KMS-11 (cell line): Measurements from ENCODE around the gene FBXL19.

Experiments
- H2AFZ ChIP-seq: fragments of 200-600 bp; sonication (generic); 2 replicates; pipeline ENCODE4 v1.6.1; 2016; ENCODE audit warnings: antibody characterized with exemption, mixed run types, low read depth
- H3K27ac ChIP-seq: fragments of 200-600 bp; sonication (generic); 2 replicates; pipeline ENCODE4 v1.6.1; 2016; ENCODE audit warnings: mild to moderate bottlenecking, mixed run types
- H3K27me3 ChIP-seq: fragments of 200-600 bp; sonication (generic); 2 replicates; pipeline ENCODE4 v1.6.1; 2017; ENCODE audit warnings: mild to moderate bottlenecking, low read depth, mixed run types, moderate library complexity; ENCODE audit not compliant: insufficient read depth
- H3K36me3 ChIP-seq: fragments of 200-600 bp; sonication (generic); 2 replicates; pipeline ENCODE4 v1.6.1; 2017; ENCODE audit warnings: mild to moderate bottlenecking, mixed run types; ENCODE audit not compliant: insufficient read depth
- H3K4me1 ChIP-seq: fragments of 200-600 bp; sonication (generic); 2 replicates; pipeline ENCODE4 v1.6.1; 2016; ENCODE audit warnings: mild to moderate bottlenecking, low read depth, mixed run types; ENCODE audit not compliant: poor library complexity, severe bottlenecking
- H3K4me2 ChIP-seq: fragments of 200-600 bp; sonication (generic); 2 replicates; pipeline ENCODE4 v1.7.0; 2016; ENCODE audit warnings: mild to moderate bottlenecking, mixed run types
- H3K4me3 ChIP-seq: fragments of 200-600 bp; sonication (generic); IDR thresholded peaks from 2 replicates; pipeline ENCODE4 v1.6.1; 2017; ENCODE audit warnings: low read depth, low read length, mixed read lengths; ENCODE audit not compliant: insufficient read depth
- H3K79me2 ChIP-seq: fragments of 200-600 bp; sonication (generic); 2 replicates; pipeline ENCODE4 v1.6.1; 2016; ENCODE audit warnings: low read depth, mixed run types; ENCODE audit not compliant: insufficient read depth
- H3K9ac ChIP-seq: fragments of 200-600 bp; sonication (generic); 2 replicates; pipeline ENCODE4 v1.6.1; 2016; ENCODE audit warnings: mild to moderate bottlenecking, mixed run types
- H4K20me1 ChIP-seq: fragments of 200-600 bp; sonication (generic); 2 replicates; pipeline ENCODE4 v1.6.1; 2016; ENCODE audit warnings: mild to moderate bottlenecking, mixed run types; ENCODE audit not compliant: insufficient read depth
- CTCF ChIP-seq: fragments of 200-600 bp; sonication (generic); conservative IDR thresholded peaks from 2 replicates; pipeline ENCODE4 v1.6.1; 2017; ENCODE audit warnings: low read depth, mild to moderate bottlenecking, antibody characterized with exemption, low read length, moderate library complexity, mixed read lengths

The FBXL19 gene

GRCh38 chr16:30982548-30983288 is 59.3 kb downstream of the FBXL19 start:
- 0 out of 2 replicates have a peak, but pooled peaks cover 5% of the 10 kb centered on the region for H3K36me3 ChIP-seq
- no peak overlapping the region for H3K4me3 ChIP-seq
- no peak overlapping the region for H3K9ac ChIP-seq

GRCh38 chr16:30983289-30983889 is 60.0 kb downstream of the FBXL19 start:
- Histone ChIP-seq H3K4me1 (no peaks in the 10 kb centered on the region), H3K27ac (no peak overlapping the region), H3K36me3 (0 out of 2 replicates have a peak, but pooled peaks cover 5% of the 10 kb centered on the region), H2AFZ (no peak overlapping the region), H3K27me3 (no peaks in the 10 kb centered on the region), H4K20me1 (no peaks in the 10 kb centered on the region), H3K4me2 (no peak overlapping the region), H3K79me2 (no peaks in the 10 kb centered on the region), H3K4me3 (no peak overlapping the region), H3K9ac (no peak overlapping the region)
- no peak for TF ChIP-seq CTCF

More at GRCh38 chr16:30982548-30983288, 59.3 kb downstream of the FBXL19 start:
- Histone ChIP-seq H3K4me2 (no peak overlapping the region), H4K20me1 (no peaks in the 10 kb centered on the region), H2AFZ (no peak overlapping the region), H3K27ac (no peak overlapping the region), H3K27me3 (no peaks in the 10 kb centered on the region), H3K79me2 (no peaks in the 10 kb centered on the region), H3K4me1 (no peaks in the 10 kb centered on the region)
- TF ChIP-seq CTCF: no peak

- Histone ChIP-seq H3K9ac (no peak overlapping the region), H4K20me1 (no peaks in the 10 kb centered on the region)
These were observed 60.7 kb downstream of the FBXL19 start for GRCh38 chr16:30983898-30984610.

More at GRCh38 chr16:30983898-30984610, 60.7 kb downstream of the FBXL19 start:
- Histone ChIP-seq H3K4me1 (no peaks in the 10 kb centered on the region), H3K4me2 (no peak overlapping the region), H3K27ac (no peak overlapping the region), H3K4me3 (no peak overlapping the region), H3K36me3 (0 out of 2 replicates have a peak, but pooled peaks cover 5% of the 10 kb centered on the region), H2AFZ (no peak overlapping the region), H3K27me3 (no peaks in the 10 kb centered on the region), H3K79me2 (no peaks in the 10 kb centered on the region)
- no peak for TF ChIP-seq CTCF
